ENCODE data around the gene CEP89. TPM values are rescaled to one million over a fixed set of nuclear protein-coding genes. Genes with fewer than 3 reads are reported as not detected.
"Not testable (repeated sequence)": the region's sequence is repeated elsewhere in the genome, so short reads cannot be mapped to it uniquely, and the experiment has no call there.

The CEP89 gene
- 28.5 TPM for total RNA-seq

DNA sequence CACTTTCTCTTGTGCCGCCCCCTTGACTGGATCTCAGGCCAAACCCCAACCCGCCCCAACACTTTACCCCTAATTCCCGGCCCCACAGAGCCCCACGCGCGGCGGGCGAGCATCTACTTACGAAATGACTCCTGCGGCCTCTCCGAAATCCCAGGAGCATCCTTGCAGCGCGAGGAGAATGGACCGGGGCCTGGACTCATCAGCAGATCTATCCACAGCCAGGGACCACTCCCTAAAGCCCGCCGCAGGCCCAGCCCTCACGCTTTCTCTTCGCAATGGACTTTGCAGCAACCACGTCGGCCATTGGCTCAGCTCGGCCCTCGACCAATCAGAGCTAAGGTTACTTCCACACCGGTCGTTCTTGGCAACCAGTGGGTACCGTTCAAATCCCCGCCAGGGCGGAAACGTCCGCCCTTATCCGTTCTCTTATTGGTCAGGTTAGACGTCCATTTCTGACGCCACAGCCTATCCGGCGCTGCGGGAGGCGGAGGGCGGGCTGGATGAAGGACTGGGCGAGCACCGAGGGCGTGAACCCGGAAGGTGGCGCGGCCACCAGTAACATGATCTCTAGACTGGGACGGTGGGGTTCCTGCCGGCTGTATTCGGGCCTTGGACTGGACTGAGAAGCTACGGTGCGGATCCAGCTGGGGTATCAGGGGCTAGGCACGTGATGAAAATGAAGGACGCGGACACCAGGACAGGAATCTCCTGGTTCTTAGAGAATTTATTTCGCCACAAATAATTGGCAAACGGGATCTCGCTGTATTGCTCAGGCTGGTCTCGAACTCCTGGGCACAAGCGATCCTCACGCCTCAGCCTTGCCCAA is at the start of gene CEP89, which contains the start of gene FAAP24:
Gene CEP89, minus strand, starts transcription at position 244 of the 826 bp plus-strand sequence. Its CDS starts 84 bp downstream, at position 160.
Gene FAAP24, plus strand, starts transcription at position 528 of the 826 bp plus-strand sequence. CDS start 955 bp downstream, outside the sequence.
- DNase-seq (ENCODE audit: low spot score) (peak; percentile 98), ATAC-seq (peak; percentile 99)
- intact Hi-C loops (cut with DNase I): no loop called here

DNA sequence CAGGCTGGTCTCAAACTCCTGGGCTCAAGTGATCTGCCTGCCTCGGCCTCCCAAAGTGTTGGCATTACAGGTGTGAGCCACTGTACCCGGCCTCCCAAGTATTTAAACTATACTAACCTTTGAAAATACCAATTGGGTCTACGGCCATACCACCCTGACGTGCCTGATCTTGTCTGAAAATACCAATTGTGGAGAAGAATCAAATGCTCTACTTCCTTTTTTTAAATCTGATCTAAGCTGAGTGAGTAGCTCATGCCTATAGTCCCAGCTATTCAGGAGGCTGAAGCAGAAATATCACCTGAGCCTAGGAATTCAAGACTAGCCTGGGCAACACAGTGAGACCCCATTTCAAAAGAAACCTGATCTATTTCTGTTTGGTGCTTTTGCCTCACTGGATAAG is 39.1 kb upstream of the CEP89 start:
- ATAC-seq; intact Hi-C loops (cut with DNase I); DNase-seq (ENCODE audit: low spot score): not testable (repeated sequence)

DNA sequence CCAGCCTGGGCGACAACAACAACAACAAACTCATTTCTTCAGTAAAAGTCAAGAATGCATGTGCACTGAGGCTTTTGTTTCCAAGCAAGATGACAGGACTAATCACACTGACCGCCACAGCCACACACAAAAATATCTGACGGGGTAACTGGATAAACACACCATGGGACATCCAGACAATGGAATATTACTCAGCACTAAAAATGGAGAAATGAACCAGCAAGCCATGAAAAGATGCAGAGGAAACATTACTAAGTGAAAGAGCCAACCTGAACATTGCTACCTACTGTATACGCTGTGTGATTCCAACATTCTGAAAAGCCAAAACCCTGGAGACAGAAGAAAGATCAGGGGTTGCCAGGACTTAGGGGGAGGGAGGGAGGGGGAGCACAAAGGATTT is 37.0 kb upstream of the CEP89 start:
- no peak for ATAC-seq
- DNase-seq (ENCODE audit: low spot score): no peak

DNA sequence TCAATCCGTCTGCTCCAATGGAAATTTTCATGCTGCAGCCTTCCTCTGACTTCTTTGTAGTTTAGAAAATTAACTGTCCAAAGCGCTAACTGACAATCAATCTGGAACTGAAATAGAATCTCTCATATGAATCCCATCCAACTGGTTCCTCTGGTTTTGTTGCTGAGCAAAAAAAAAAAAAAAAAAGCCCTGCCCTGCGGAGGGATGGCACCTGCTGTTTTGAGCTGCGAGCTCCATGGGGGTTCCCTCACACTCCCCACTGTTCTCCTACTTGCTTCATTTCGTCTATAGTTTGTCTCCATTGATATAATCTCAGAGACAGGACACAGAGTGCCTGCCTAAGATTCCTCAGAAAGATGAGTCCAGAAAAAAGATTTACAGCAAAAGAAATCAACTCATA is 33.7 kb upstream of the CEP89 start:
- DNase-seq (ENCODE audit: low spot score) (no peak), ATAC-seq (no peak)
- intact Hi-C loops (cut with DNase I): loop anchor here (10.0 kb wide), 1 partner anchor 1491 kb away; no protein-coding TSS in a partner anchor

More for the DNA sequence above, 37.0 kb upstream of the CEP89 start:
- intact Hi-C loops (cut with DNase I): loop anchor here (10.0 kb wide), 1 partner anchor 1494 kb away; no protein-coding TSS in a partner anchor

DNA sequence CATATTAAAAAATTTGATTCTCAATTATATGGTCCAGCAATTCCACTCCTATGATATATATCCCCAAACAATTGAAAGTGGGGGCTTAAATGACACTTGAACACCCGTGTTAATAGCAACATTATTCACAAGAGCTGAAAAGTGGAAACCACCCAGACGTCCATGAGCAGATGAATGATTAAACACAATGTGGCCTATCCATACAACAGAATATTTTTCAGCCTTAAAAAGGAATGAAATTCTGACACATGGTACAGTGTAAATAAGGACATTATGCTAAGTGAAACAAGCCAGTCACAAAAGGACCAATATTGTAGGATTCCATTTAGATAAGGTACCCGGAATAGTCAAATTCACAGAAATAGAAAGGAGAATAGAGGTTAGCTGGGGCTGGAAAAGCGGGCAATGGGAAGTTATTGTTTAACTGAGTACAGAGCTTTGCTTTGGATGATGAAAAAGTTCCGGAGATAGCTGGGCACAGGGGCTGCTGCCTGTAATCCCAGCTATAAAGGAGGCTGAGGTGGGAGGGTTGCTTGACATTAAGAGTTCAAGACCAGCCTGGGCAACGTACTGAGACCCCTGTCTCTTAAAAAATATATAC is 31.8 kb upstream of the CEP89 start:
- not testable (repeated sequence) for DNase-seq (ENCODE audit: low spot score); ATAC-seq
- intact Hi-C loops (cut with DNase I): loop anchor here (10.0 kb wide), 1 partner anchor 1489 kb away; no protein-coding TSS in a partner anchor

DNA sequence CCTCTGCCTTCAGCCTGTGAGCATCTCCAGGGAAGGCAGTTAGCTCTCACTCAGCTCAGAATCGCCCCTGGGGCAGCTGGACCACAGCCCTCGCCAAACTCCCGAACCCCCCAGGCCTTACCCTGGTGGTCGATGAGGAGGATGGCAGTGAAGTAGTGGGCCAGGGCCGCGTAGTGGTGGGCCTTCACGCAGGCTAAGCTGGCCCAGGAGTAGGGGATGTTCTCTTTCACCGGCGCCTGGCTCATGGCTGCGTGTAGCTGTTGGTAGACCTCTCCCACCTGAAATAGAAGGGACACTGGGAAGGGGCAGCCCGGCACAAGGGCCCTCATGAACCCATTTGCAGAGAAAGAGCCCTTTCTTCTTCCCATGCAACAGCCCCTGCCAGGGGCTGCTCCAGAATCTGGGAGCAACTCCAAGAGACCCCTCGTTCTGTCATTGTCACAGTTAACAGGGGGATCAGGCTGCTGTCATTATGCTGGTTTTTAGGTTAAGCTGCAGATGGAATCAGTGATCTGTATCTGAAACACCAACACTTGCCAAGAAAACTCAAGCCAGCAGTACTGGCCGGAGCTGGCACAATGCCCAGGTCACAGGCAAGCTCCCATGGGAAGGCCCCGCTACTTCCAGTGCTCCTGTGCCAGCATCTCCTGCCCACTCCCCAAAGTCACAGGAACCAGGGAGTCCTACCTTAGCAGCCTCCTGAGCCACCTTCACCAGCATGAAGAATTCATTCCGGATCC is 30.5 kb upstream of the CEP89 start:
- intact Hi-C loops (cut with DNase I): loop anchor here (10.0 kb wide), 1 partner anchor 1487 kb away; no protein-coding TSS in a partner anchor
- not testable (repeated sequence) for ATAC-seq; DNase-seq (ENCODE audit: low spot score)

DNA sequence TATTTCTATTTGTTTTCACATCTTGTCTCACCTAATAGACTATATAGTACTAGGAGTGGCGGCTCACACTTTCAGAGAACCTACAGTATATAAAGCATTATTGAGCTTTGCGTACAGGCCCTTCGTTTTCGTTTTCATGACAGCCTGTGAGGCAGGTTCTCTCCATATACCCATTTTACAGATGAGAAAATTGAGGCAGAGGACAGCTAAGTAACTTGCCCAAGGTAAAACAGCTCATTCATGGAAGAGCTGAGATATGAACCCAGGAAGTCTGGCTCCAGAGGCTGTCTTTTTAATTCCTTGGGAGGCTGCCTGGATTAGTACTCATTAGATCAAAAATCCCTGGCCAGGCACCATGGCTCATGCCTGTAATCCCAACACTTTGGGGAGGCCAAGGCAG is 29.2 kb upstream of the CEP89 start:
- DNase-seq (ENCODE audit: low spot score): no peak
- no peak for ATAC-seq
- intact Hi-C loops (cut with DNase I): loop anchor here (10.0 kb wide), 1 partner anchor 1486 kb away; no protein-coding TSS in a partner anchor

DNA sequence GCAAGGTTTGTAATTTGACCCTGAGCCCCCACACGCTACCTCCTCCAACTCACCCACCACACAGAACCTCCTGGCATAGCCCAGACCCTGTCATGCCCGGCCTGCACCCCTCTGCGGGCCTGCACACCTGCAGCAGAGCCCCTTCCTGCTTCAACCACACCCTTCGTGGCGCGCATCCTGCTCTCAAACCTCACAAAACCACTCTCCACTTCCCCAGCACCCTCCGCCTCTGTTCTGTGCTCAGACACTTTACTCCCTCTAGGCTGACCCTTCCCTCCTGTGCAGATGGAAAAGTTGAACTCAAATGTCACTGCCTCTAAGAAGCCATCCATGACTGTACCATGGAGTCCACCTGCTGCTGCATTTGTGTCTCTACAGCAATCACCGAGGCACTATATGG is 28.8 kb upstream of the CEP89 start:
- intact Hi-C loops (cut with DNase I): loop anchor here (10.0 kb wide), 1 partner anchor 1486 kb away; no protein-coding TSS in a partner anchor
- no peak for DNase-seq (ENCODE audit: low spot score)
- no peak for ATAC-seq

DNA sequence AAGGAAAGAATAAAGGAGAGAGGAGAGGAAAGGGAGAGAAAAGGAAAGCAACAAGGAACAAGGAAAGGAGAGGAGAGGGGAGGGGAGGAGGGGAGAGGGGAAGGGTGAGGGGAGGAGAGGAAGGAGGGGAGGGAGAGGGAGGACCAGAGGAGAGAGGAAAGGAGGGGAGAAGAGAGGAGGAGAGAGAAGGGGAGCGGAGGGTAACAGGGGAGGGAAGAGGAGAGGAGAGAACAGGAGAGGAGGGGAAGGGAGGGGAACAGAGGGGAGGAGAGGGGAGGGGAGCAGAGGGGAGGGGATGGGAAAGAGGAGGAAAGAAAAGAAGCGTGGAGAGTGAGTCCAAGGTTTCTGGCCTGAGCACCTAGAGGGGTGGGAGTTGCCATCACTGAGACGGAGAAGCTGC is 27.0 kb upstream of the CEP89 start:
- no peak for ATAC-seq
- DNase-seq (ENCODE audit: low spot score): no peak
- intact Hi-C loops (cut with DNase I): no loop called here

DNA sequence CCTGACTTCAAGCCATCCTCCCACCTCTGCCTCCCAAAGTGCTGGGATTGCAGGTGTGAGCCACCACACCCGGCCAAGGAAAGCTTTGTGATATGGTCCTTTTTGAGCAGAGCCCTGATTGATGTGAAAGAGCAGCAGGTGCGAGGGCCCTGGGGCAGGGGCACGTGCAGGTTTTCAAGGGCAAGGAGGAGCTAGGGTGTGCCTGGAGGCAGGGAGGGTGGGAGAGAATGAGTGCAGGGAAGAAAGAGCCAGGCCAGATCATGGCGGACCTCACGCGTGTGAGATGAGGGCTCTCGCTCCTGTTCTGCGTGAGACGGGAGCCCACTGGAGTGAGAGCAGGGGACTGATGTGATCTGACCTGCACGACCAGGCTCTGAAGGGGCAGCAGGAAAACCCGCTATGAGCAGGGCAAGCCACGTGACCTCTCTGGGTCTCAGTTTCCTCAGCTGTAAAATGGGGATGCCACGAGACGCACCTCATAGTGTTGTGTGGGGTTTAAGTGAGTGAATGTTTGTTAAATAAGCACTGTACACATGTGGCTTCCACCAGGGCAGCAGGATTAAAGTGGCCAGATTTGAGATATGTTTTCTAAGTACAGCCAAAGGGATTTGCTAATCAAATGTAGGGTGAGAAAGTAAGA is 26.1 kb upstream of the CEP89 start:
- ATAC-seq: no peak
- no peak for DNase-seq (ENCODE audit: low spot score)
- intact Hi-C loops (cut with DNase I): no loop called here

DNA sequence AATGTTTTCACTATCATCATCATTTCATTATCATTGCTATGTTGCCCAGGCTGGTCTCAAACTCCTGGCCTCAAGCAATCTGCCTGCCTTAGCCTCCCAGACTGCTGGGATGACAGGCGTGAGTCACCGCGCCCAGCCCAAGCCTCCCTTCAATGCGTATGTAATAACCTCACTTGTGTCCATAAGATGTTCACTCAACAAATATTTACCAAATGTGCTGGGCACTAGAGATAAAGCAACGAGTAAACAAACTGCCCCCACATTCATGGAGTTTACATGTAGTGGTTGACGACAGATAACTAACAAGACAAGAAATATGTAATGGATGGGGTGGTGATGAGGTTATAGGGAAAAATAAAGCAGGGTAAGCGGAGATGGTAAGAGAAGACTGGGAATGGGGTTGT is 25.3 kb upstream of the CEP89 start:
- intact Hi-C loops (cut with DNase I); DNase-seq (ENCODE audit: low spot score); ATAC-seq: not testable (repeated sequence)

DNA sequence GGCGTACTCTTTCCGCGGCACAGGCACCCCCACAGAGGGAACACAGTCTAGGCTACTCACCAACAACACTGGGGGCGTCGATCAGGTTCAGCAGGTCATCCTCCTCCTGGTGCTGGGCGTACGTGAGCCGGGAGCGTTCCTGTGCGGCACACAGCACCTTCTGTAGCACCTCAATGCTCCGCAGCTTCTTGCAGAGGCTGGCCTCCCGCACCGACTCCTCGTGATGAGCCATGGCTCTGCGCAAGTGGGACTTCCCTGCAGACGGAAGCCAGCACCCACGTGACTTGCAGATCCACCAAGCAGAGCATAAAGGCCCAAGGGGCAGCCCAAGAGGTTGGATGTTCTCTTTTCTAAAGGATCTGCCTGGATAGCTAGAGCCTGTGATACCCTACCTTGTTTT is 24.2 kb upstream of the CEP89 start:
- DNase-seq (ENCODE audit: low spot score); intact Hi-C loops (cut with DNase I); ATAC-seq: not testable (repeated sequence)

DNA sequence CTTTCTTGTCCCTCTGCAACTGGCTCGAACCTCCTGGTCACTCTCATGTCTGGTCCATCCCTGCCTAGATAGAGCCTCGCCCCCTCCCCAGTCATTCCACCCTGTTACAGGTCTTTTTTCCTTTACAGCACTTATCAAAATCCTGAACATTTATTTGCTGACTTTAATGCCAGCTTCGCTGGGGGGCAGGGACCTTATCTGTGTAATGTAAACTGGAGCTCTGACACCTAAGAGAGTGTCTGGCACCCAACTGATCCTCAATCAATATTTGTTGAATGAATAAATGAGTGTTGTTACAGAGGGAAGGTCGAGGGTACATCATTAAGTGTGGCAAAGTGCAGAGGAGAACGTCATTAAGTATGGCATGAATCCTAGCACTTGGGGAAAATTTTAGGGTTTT is 17.0 kb upstream of the CEP89 start:
- DNase-seq (ENCODE audit: low spot score) (no peak), ATAC-seq (no peak)
- intact Hi-C loops (cut with DNase I): no loop called here

DNA sequence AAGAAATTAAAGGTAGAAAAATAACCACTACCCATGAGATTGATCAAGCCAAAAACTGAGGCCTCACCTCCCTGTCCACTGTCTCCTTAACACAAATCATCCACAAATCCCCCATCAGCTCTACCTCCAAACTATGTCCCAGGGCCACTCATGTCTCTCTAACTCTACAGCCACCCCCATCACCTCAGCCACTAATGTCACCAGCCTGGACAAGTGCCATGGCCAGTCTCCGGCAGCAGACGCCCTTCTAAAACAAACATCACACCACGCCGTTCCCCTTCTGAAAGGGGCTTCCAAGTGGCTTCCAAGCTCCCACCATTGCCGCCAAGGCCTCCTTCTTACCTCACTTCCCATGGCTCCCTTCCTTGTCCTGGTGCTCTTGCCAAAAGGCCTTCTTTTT is 16.5 kb upstream of the CEP89 start:
- ATAC-seq; intact Hi-C loops (cut with DNase I); DNase-seq (ENCODE audit: low spot score): not testable (repeated sequence)

DNA sequence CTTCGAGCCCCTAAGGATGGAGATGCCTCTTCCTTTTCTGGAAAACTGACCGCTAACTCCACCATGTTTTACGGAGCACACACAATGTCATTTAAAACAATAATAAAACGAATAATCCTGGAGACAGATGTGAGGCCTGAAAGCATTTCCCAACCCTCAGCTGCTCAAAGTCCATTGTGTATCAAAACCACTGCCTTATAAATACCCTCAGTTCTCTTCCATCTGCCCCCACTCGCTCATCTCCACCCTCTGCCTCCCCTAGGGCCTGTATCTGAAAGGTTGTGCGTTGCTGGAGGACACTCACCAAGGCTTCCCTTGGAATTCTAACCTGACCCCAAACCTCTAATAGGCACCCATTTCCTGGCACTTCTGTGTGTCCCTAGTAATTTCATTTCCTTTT is 10.7 kb upstream of the CEP89 start:
- ATAC-seq; DNase-seq (ENCODE audit: low spot score); intact Hi-C loops (cut with DNase I): not testable (repeated sequence)

DNA sequence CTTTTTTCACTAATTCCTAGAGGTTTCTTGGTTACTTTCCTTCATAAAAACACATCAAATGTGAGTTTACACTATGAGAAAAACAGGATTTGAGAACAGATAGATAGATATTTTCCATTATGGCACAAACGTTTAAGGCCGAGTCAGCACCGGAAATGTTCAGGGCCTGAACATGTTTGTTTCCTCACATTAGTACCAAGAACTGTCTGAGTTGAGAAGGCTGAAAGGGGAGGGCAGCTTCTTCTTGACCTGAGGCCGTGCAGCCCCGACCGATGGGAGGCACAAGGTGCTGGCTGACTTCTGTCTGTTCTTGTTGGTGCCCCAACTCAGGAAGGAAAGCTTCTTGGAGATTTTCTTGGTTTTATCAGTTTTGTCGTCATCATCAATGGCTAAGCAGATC is 8.0 kb upstream of the CEP89 start:
- intact Hi-C loops (cut with DNase I); DNase-seq (ENCODE audit: low spot score); ATAC-seq: not testable (repeated sequence)

DNA sequence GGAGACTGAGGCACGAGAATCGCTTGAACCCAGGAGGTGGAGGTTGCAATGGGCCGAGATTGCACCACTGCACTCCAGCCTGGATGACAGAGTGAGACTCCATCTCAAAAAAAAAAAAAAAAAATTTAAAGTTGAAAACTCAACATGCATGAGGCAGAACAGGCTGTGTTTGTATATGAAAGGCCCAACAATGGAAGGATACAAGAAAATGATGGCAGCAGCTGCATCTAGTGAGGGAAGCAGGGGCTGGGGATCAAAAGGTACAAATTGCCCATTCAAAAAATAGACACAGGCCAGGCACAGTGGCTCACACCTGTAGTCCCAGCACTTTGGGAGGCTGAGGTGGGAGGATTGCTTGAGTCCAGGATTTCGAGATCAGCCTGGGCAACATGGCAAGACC is 6.1 kb upstream of the CEP89 start:
- ATAC-seq; DNase-seq (ENCODE audit: low spot score); intact Hi-C loops (cut with DNase I): not testable (repeated sequence)

DNA sequence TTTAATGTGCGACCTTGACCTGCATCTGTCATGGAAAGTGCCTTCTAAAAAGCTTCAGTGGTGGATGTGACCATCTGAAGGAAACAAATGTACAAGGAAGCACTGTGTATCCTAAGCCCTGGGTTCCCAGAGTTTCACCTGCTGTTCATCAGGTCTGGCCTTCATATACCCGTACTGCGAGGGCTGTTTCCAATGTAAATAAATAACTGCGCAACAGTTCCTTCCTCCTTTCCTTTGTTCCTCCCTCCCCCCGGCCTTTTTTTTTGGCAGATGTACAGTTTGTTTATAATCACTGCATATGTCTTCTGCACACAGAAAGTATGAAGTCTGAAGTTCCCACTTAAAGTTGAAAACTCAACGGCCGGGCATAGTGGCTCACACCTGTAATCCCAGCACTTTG is 5.5 kb upstream of the CEP89 start:
- DNase-seq (ENCODE audit: low spot score): no peak
- intact Hi-C loops (cut with DNase I): no loop called here

More for the DNA sequence above, 5.5 kb upstream of the CEP89 start:
- peak; percentile 19 for ATAC-seq
